Skeletal muscle satellite cell (primary cell): ENCODE measurements around the gene HNF1B.
"Not testable (repeated sequence)": the region's sequence is repeated elsewhere in the genome, so short reads cannot be mapped to it uniquely, and the experiment has no call there.

ENCODE experiments used
- H3K27me3 ChIP-seq: 2 replicates; pipeline ENCODE4 v1.7.0; 2013; ENCODE audit warnings: low read length; ENCODE audit not compliant: control insufficient read depth, insufficient read depth
- H3K36me3 ChIP-seq: 2 replicates; pipeline ENCODE4 v1.7.0; 2013; ENCODE audit warnings: mild to moderate bottlenecking, control low read depth, low read length; ENCODE audit not compliant: insufficient read depth
- H3K4me1 ChIP-seq: 2 replicates; pipeline ENCODE4 v1.7.0; 2013; ENCODE audit warnings: low read length; ENCODE audit not compliant: control insufficient read depth, insufficient read depth
- H3K4me2 ChIP-seq: 2 replicates; pipeline ENCODE4 v1.7.0; 2013; ENCODE audit warnings: mild to moderate bottlenecking, low read length
- H3K4me3 ChIP-seq: 2 replicates; pipeline ENCODE4 v1.7.0; 2013; ENCODE audit warnings: low read length
- H3K9ac ChIP-seq: 2 replicates; pipeline ENCODE4 v1.7.0; 2013; ENCODE audit warnings: mild to moderate bottlenecking, low read depth, low read length, moderate library complexity
- H3K9me3 ChIP-seq: replicated peaks from 2 replicates; pipeline ENCODE4 v1.7.0; 2013; ENCODE audit warnings: mild to moderate bottlenecking, control low read depth, low read length

HNF1B gene

DNA sequence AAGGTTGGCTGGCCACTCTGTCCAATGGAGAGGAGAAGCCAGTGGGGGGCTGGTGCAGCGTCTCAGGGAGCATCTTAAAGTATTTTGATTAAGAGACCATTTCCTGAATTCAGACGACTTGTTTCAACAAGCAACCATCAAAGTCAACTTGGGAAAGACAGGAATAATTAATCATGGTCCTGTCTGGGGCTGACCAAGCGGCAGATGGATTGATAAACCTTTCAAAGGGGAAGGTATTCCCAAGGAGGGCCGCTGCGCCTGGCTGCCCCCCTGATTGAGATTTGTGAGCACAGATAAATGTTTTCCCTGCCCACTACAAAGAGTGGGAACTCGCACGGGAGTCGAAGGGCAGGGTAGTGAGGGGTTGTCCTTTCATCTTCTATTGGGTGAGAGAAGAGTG, 47.5 kb downstream of the HNF1B start:
- Histone ChIP-seq H3K9ac (no peak overlapping the region), H3K27me3 (peaks cover 36% of the 10 kb centered on the region), H3K4me3 (no peak overlapping the region), H3K4me1 (peaks cover 2% of the 10 kb centered on the region), H3K9me3 (no peaks in the 10 kb centered on the region), H3K4me2 (no peak overlapping the region), H3K36me3 (no peaks in the 10 kb centered on the region)

GRCh38 chr17:37696366-37696765, 48.5 kb downstream of the HNF1B start:
- Histone ChIP-seq H3K36me3 (no peaks in the 10 kb centered on the region), H3K27me3 (peaks cover 39% of the 10 kb centered on the region), H3K4me1 (no peaks in the 10 kb centered on the region), H3K4me2 (no peak overlapping the region), H3K4me3 (no peak overlapping the region), H3K9ac (no peak overlapping the region), H3K9me3 (no peaks in the 10 kb centered on the region)

GRCh38 chr17:37695726-37696125, 49.1 kb downstream of the HNF1B start:
- no peaks in the 10 kb centered on the region for H3K4me1 ChIP-seq
- H3K4me3 ChIP-seq: no peak overlapping the region
- H3K9me3 ChIP-seq: no peaks in the 10 kb centered on the region
- peaks cover 37% of the 10 kb centered on the region for H3K27me3 ChIP-seq
- H3K4me2 ChIP-seq: no peak overlapping the region
- H3K36me3 ChIP-seq: no peaks in the 10 kb centered on the region
- H3K9ac ChIP-seq: no peak overlapping the region

GRCh38 chr17:37694734-37695133, 50.1 kb downstream of the HNF1B start:
- H3K27me3 ChIP-seq: peaks cover 45% of the 10 kb centered on the region
- no peaks in the 10 kb centered on the region for H3K9me3 ChIP-seq
- H3K4me2 ChIP-seq: no peak overlapping the region
- H3K4me3 ChIP-seq: no peak overlapping the region
- H3K9ac ChIP-seq: no peak overlapping the region
- H3K4me1 ChIP-seq: no peaks in the 10 kb centered on the region
- H3K36me3 ChIP-seq: no peaks in the 10 kb centered on the region

DNA sequence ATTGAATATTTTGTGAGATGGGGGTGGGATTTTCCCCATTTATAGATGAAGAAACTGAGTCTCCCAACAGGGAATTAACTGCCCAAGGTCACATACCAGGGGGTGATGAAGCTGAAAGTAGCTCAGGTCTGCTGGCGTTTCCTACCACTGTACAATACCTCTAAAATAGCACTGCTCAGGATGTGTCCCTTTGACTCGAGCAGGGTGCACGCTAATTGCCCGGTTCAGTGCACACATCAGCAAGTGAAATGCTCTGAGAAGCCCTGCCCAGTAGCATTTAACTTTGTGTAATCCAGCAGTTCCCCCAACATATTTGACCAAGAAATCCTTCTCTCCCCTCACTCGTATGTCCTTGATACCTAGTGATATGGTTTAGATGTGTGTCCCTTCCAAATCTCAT, 51.5 kb downstream of the HNF1B start:
- Histone ChIP-seq H3K9ac (no peak overlapping the region), H3K27me3 (peaks cover 36% of the 10 kb centered on the region), H3K36me3 (no peaks in the 10 kb centered on the region), H3K4me3 (no peak overlapping the region), H3K4me1 (no peaks in the 10 kb centered on the region), H3K9me3 (no peaks in the 10 kb centered on the region), H3K4me2 (no peak overlapping the region)

GRCh38 chr17:37691807-37692206, 53.1 kb downstream of the HNF1B start:
- Histone ChIP-seq H3K4me1 (no peaks in the 10 kb centered on the region), H3K4me2 (no peak overlapping the region), H3K9ac (no peak overlapping the region), H3K36me3 (no peaks in the 10 kb centered on the region), H3K27me3 (peaks cover 35% of the 10 kb centered on the region), H3K9me3 (no peaks in the 10 kb centered on the region), H3K4me3 (no peak overlapping the region)

DNA sequence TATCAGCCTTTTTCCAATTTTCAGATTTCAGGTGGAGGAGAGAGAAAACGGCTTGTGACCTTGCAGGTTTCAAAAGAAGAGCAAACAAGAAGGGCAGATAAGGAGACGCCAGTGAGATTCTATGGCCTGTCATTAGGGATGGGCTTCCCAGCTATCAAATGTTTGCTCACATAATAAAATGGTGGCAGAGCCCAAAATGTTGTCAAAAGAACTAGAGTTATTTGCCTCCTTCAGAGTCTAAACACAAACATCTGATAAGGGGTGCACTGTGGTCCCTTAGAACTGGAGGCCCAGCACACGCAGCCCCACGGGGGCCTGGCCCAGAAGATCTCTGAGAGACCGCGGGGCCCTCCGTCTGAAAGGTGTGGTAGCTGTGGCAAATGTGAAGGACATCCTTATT, 55.5 kb downstream of the HNF1B start:
- Histone ChIP-seq H3K9me3 (no peaks in the 10 kb centered on the region), H3K27me3 (peaks cover 40% of the 10 kb centered on the region), H3K4me2 (no peak overlapping the region), H3K4me1 (no peaks in the 10 kb centered on the region), H3K9ac (no peak overlapping the region), H3K36me3 (no peaks in the 10 kb centered on the region), H3K4me3 (no peak overlapping the region)

DNA sequence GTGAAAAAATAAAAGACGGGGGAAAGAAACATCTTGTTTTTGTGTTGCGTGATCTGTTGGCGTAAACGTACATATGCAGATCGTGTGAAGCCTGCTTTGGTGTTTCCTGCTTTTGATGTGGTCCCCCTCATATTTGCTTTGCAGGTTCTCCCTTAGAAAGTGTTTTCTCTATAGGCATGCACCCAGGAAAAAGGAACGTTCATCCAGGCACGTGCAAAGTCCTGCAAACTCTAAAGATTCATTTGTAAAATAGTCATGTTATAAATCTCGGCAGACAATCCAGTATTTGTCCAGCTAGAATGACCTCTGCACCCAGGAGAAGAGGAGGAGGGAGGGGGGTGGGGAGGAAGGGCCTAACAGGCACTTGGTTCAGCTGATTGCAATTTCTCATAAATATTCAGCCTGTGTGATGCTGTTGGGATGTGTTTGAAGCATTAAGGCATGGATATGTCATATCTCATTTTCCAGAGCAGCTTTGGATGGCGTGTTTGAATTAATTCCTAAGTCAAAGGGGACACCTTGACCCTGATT, 61.3 kb downstream of the HNF1B start:
- no peaks in the 10 kb centered on the region for H3K36me3 ChIP-seq
- no peak overlapping the region for H3K9ac ChIP-seq
- H3K4me2 ChIP-seq: no peak overlapping the region
- H3K27me3 ChIP-seq: peaks cover 15% of the 10 kb centered on the region
- H3K4me1 ChIP-seq: no peaks in the 10 kb centered on the region
- H3K4me3 ChIP-seq: no peak overlapping the region
- H3K9me3 ChIP-seq: no peaks in the 10 kb centered on the region

GRCh38 chr17:37682007-37682406, 62.9 kb downstream of the HNF1B start:
- Histone ChIP-seq H3K27me3 (peaks cover 22% of the 10 kb centered on the region), H3K4me3 (no peak overlapping the region), H3K36me3 (no peaks in the 10 kb centered on the region), H3K4me2 (no peak overlapping the region), H3K4me1 (no peaks in the 10 kb centered on the region), H3K9ac (no peak overlapping the region), H3K9me3 (no peaks in the 10 kb centered on the region)

DNA sequence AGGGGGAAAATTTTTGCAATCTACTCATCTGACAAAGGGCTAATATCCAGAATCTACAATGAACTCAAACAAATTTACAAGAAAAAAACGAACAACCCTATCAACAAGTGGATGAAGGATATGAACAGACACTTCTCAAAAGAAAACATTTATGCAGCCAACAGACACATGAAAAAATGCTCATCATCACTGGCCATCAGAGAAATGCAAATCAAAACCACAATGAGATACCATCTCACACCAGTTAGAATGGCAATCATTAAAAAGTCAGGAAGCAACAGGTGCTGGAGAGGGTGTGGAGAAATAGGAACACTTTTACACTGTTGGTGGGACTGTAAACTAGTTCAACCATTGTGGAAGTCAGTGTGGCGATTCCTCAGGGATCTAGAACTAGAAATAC, 64.9 kb downstream of the HNF1B start:
- not testable (repeated sequence) for H3K4me2 ChIP-seq, H3K36me3 ChIP-seq, H3K9ac ChIP-seq, H3K4me1 ChIP-seq, H3K4me3 ChIP-seq, H3K9me3 ChIP-seq
- peaks cover 24% of the 10 kb centered on the region for H3K27me3 ChIP-seq

DNA sequence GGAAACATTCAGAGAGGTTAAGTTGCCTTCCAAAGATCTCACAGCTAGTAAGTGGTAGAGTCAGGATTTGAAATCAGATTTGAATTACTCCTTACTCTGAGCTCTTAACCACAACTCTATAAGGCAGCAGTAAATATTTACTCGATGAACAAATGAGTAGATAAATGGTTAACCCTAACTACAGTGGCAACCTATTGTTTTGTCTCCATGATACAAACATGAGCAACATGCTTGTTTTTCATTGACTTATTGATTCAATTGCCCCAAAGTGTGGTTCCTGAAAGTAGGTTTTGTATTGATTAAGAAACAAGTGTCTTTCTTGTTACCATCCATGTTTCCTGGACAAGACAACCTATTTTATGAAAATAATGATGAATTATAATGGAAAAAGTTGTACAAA, 66.8 kb downstream of the HNF1B start:
- Histone ChIP-seq H3K36me3 (no peaks in the 10 kb centered on the region), H3K9me3 (no peaks in the 10 kb centered on the region), H3K4me1 (no peaks in the 10 kb centered on the region), H3K4me2 (no peak overlapping the region), H3K4me3 (no peak overlapping the region), H3K27me3 (peaks cover 24% of the 10 kb centered on the region), H3K9ac (no peak overlapping the region)

GRCh38 chr17:37677021-37677420, 67.8 kb downstream of the HNF1B start:
- peaks cover 24% of the 10 kb centered on the region for H3K27me3 ChIP-seq
- no peak overlapping the region for H3K9ac ChIP-seq
- no peak overlapping the region for H3K4me3 ChIP-seq
- H3K36me3 ChIP-seq: no peaks in the 10 kb centered on the region
- peaks cover 9% of the 10 kb centered on the region for H3K4me1 ChIP-seq
- H3K9me3 ChIP-seq: no peaks in the 10 kb centered on the region
- H3K4me2 ChIP-seq: no peak overlapping the region
